Sigmoid colon (tissue), 7 donors: ENCODE data around the gene MIEF2. TPM values are rescaled to one million over a fixed set of nuclear protein-coding genes. Genes with fewer than 3 reads are reported as not detected.
"Not testable (repeated sequence)": the region's sequence is repeated elsewhere in the genome, so short reads cannot be mapped to it uniquely, and the experiment has no call there.

ENCODE experiments used
- DNase-seq: peaks from one replicate; pipeline ENCODE4 v3.0.0-alpha.2; 2019
- H3K27ac ChIP-seq, 4 donors: fragments of 200-600 bp; sonication (generic); one replicate each; pipeline ENCODE4 v1.5.1; 2016 to 2019; ENCODE audit warnings: mild to moderate bottlenecking in 1 of 4
- H3K27me3 ChIP-seq, 3 donors: fragments of 200-600 bp; sonication (generic); one replicate each; pipeline ENCODE4 v1.5.1; 2019; ENCODE audit warnings: mild to moderate bottlenecking in 1 of 3
- H3K36me3 ChIP-seq, 4 donors: fragments of 200-600 bp; sonication (generic); one replicate each; pipeline ENCODE4 v1.5.1; 2016 to 2019
- H3K4me1 ChIP-seq, 4 donors: fragments of 200-600 bp; sonication (generic); one replicate each; pipeline ENCODE4 v1.5.1; 2017 to 2019
- H3K4me3 ChIP-seq, 4 donors: fragments of 200-600 bp; sonication (generic); one replicate each; pipeline ENCODE4 v1.5.1; 2017 to 2019; ENCODE audit warnings: mild to moderate bottlenecking in 2 of 4, moderate library complexity in 1 of 4
- H3K9me3 ChIP-seq, 4 donors: fragments of 200-600 bp in 3 of 4; sonication (generic) in 3 of 4; one replicate each; pipeline versions ENCODE4 v1.5.1 to v1.6.1; 2013 to 2019
- EP300 ChIP-seq, 4 donors: sonication (generic); formaldehyde crosslinking; IDR thresholded peaks; one replicate each; pipeline ENCODE4 v1.6.1; 2017; ENCODE audit warnings: antibody characterized with exemption in 4 of 4
- POLR2A ChIP-seq, 2 donors: fragments of 450-650 bp; IDR thresholded peaks; one replicate each; pipeline ENCODE4 v1.6.1; 2016; ENCODE audit warnings: antibody characterized with exemption in 2 of 2, mild to moderate bottlenecking in 2 of 2, moderate library complexity in 2 of 2
- POLR2AphosphoS5 ChIP-seq, 4 donors: sonication (generic); formaldehyde crosslinking; IDR thresholded peaks; one replicate each; pipeline ENCODE4 v1.6.1; 2017; ENCODE audit warnings: antibody characterized with exemption in 4 of 4
- WGBS, 2 donors: extraction: QIAGEN DNeasy Blood & Tissue Kit; methylation state at CpG; one replicate each; pipeline ENCODE4 v1.1.7; 2013; 5-methylcytosine and 5-hydroxymethylcytosine counted together
- intact Hi-C: fragments of 100-400 bp; cut with DNase I; formaldehyde crosslinking; loops from one replicate; pipeline ENCODE4 v1.15.1; 2023
- polyA plus RNA-seq, 3 donors: library from polyadenylated mRNA; stranded (reverse); fragments of 200-250 nt; gene quantifications; one replicate each; pipeline ENCODE4 v1.2.3, GENCODE V29; 2013
- total RNA-seq, 4 donors: library from RNA; depleted of rRNA; stranded (reverse); fragments of >200 nt; gene quantifications; one replicate each; pipeline ENCODE4 v1.1.0, GENCODE V29; 2016
- TF ChIP-seq, protein P1 (sequence below), 4 experiments: fragments of 450-650 bp in 3 of 4; fragments of 200-600 bp in 1 of 4; IDR thresholded peaks; one replicate each; pipeline ENCODE4 v1.5.1; 2016 to 2019; ENCODE audit warnings: antibody characterized with exemption in 4 of 4, mild to moderate bottlenecking in 3 of 4, moderate library complexity in 2 of 4
- donor health status: healthy with polysubstance abuse.
- donor health status: Bipolar disorder and iron deficiency.
- donor health status: healthy.

The MIEF2 gene, protein sequence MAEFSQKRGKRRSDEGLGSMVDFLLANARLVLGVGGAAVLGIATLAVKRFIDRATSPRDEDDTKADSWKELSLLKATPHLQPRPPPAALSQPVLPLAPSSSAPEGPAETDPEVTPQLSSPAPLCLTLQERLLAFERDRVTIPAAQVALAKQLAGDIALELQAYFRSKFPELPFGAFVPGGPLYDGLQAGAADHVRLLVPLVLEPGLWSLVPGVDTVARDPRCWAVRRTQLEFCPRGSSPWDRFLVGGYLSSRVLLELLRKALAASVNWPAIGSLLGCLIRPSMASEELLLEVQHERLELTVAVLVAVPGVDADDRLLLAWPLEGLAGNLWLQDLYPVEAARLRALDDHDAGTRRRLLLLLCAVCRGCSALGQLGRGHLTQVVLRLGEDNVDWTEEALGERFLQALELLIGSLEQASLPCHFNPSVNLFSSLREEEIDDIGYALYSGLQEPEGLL
- 10 to 100 TPM in 3 of 4 donors, 1 to 10 TPM in 1; 8.7 to 14.4 (median 11.7) TPM for total RNA-seq
- polyA plus RNA-seq: 10 to 100 TPM in 2 of 3 donors, 1 to 10 TPM in 1; 3.7 to 11.4 (median 11.1) TPM

DNA sequence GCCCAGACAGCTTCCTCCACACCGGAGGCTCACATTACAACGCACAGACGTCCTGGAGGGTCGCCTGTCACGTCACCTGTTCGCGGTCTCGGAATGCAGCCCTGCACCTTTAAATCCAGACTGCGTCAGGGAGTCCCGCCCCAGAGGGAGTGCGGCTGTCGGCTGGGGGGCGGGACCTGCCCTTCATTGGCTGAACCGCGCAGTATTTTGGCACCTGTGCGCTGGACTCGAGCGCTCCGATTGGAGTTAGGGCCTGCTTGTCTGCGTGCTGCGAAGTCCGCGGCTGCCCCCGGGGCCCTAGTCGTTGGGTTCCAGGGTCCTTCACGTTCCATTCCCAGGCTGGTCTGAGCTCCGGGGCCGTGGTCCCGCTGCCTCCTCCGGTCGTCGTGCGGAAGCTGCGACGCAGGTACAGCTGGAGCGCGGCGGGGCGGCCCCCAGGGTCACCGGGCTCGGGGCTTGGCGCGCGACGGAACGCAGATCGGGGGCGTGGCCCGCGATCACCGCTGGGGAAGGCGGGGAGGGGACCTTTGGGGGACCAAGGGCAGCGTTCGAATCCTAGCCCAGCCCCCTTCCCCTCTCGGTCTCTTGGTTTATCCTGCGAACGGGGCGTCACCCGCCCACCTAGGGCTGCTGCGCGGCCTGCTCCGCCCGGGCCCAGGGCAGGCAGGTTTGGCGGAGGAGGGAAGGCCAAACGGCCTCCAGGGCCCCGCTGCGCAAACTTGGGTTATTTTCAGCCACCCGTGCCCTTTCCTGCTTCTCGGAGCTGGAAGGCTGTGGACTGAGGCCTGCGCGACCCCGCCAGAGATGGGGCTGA, at the start of gene MIEF2:
TSS of gene MIEF2 (plus strand) at position 331 of the 814 bp plus-strand sequence. CDS start 2,059 bp downstream, outside the sequence.
- DNase-seq: peak; percentile 98
- Histone ChIP-seq H3K36me3 (peaks cover 26 to 40% (median 33%) of the 10 kb centered on the region in 4 donors), H3K27me3 (no peaks in the 10 kb centered on the region), H3K4me1 (peaks cover 0 to 52% (median 43%) of the 10 kb centered on the region in 4 donors), H3K4me3 (peak within 1 kb of the TSS; percentile 83 to 96 (median 88)), H3K9me3 (no peaks in the 10 kb centered on the region), H3K27ac (peak within 1 kb of the TSS; percentile 90 to 98 (median 95))
- intact Hi-C loops: loop anchor here (2.0 kb wide), 2 partner anchors 36 to 54 kb away; partner anchors contain the start of genes LLGL1, SMCR8 and TOP3A
- TF ChIP-seq POLR2A (IDR thresholded peaks at IDR 0.05) (peak in 1 of 2 donors; percentile 30), POLR2AphosphoS5 (IDR thresholded peaks at IDR 0.05) (peak; percentile 47 to 78 (median 70)), EP300 (IDR thresholded peaks at IDR 0.05) (no peak)
- TF ChIP-seq, protein P1, sequence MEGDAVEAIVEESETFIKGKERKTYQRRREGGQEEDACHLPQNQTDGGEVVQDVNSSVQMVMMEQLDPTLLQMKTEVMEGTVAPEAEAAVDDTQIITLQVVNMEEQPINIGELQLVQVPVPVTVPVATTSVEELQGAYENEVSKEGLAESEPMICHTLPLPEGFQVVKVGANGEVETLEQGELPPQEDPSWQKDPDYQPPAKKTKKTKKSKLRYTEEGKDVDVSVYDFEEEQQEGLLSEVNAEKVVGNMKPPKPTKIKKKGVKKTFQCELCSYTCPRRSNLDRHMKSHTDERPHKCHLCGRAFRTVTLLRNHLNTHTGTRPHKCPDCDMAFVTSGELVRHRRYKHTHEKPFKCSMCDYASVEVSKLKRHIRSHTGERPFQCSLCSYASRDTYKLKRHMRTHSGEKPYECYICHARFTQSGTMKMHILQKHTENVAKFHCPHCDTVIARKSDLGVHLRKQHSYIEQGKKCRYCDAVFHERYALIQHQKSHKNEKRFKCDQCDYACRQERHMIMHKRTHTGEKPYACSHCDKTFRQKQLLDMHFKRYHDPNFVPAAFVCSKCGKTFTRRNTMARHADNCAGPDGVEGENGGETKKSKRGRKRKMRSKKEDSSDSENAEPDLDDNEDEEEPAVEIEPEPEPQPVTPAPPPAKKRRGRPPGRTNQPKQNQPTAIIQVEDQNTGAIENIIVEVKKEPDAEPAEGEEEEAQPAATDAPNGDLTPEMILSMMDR (IDR thresholded peaks at IDR 0.05): no peak
- WGBS, 2 donors: 0 to 1% methylated on average over 72 of the region's 72 CpGs

- H3K36me3 ChIP-seq: peaks cover 0 to 26% (median 17%) of the 10 kb centered on the region in 4 donors
- 67 to 79% methylated on average over 7 of the region's 7 CpGs for WGBS, 2 donors
- no peaks in the 10 kb centered on the region for H3K9me3 ChIP-seq
- H3K4me3 ChIP-seq: no peak overlapping the region
- no peaks in the 10 kb centered on the region for H3K27me3 ChIP-seq
- intact Hi-C loops: no loop called here
- no peaks in the 10 kb centered on the region for H3K4me1 ChIP-seq
- H3K27ac ChIP-seq: no peak overlapping the region
- TF ChIP-seq EP300 (IDR thresholded peaks at IDR 0.05): no peak
- DNase-seq: no peak
Measured at GRCh38 chr17:18213666-18214270, 46.7 kb upstream of the MIEF2 start.

DNA sequence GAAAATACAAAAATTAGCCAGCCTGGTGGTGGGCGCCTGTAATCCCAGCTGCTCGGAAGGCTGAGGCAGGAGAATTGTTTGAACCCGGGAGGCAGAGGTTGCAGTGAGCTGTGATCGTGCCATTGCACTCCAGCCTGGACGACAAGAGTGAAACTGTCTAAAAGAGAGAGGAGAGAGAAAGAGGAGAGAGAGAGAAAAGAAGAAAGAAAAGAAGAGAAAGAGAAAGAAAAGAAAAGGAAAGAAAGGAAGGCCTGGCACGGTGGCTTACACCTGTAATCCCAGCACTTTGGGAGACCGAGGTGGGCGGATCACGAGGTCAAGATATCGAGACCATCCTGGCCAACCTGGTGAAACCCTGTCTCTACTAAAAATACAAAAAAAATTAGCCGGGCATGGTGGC, 43.6 kb upstream of the MIEF2 start:
- not testable (repeated sequence) for H3K27me3 ChIP-seq, DNase-seq

DNA sequence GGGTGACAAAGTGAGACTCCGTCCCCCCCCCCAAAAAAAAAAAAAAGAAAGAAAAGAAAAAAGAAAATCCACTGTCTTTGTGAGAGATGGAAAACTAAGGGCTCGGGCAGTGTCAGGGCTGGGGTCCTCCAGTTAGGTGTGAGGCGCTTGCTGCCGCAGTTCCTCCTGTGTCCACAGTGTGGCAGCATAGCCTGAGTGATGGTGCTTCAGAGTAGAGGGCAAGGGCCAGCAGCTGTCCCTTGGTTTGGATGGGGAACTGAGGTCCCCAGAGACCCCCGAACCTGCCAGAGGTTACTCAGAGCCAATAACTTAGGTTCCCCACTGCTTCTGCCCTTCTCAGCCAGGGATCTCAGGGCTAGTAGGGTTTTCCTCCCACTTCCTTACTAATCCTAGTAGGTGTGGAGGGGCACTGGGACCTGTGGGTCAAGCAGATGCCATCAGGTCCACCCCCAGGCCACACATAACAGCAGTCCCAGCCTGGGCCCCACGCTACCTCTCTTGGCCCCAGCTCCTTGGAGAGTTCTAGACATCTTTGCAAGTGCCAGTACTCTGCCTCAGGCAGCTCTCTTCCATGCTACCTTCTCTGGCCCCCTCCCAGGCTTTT, 42.9 kb upstream of the MIEF2 start:
- no peaks in the 10 kb centered on the region for H3K9me3 ChIP-seq
- H3K4me1 ChIP-seq: peaks cover 0 to 5% (median 0%) of the 10 kb centered on the region in 4 donors
- H3K27ac ChIP-seq: no peak overlapping the region
- intact Hi-C loops: loop anchor here (5.0 kb wide), 1 partner anchor 75 kb away; no protein-coding TSS in a partner anchor
- no peaks in the 10 kb centered on the region for H3K36me3 ChIP-seq
- 4 to 10% methylated on average over 6 of the region's 6 CpGs for WGBS, 2 donors
- no peaks in the 10 kb centered on the region for H3K27me3 ChIP-seq
- DNase-seq: peak; percentile 87
- TF ChIP-seq, protein P1 (IDR thresholded peaks at IDR 0.05): peak; percentile 50 to 96 (median 80)
- TF ChIP-seq POLR2A (IDR thresholded peaks at IDR 0.05) (no peak), POLR2AphosphoS5 (IDR thresholded peaks at IDR 0.05) (no peak)
- H3K4me3 ChIP-seq: no peak overlapping the region

More for the DNA sequence above, 43.6 kb upstream of the MIEF2 start:
- not testable (repeated sequence) for H3K27ac ChIP-seq, H3K36me3 ChIP-seq, H3K4me1 ChIP-seq, H3K4me3 ChIP-seq, H3K9me3 ChIP-seq
- intact Hi-C loops: loop anchor here (5.0 kb wide), 1 partner anchor 75 kb away; no protein-coding TSS in a partner anchor
- WGBS, 2 donors: 83 to 92% methylated on average over 11 of the region's 11 CpGs

GRCh38 chr17:18218756-18219415, 41.6 kb upstream of the MIEF2 start:
- DNase-seq: no peak
- no peak overlapping the region for H3K4me3 ChIP-seq
- TF ChIP-seq POLR2A (IDR thresholded peaks at IDR 0.05) (no peak), POLR2AphosphoS5 (IDR thresholded peaks at IDR 0.05) (no peak), EP300 (IDR thresholded peaks at IDR 0.05) (no peak)
- TF ChIP-seq, protein P1 (IDR thresholded peaks at IDR 0.05): no peak
- intact Hi-C loops: loop anchor here (1.0 to 5.0 kb wide), 2 partner anchors 13 to 77 kb away; no protein-coding TSS in a partner anchor
- H3K9me3 ChIP-seq: no peaks in the 10 kb centered on the region
- H3K27ac ChIP-seq: peak overlapping the region in 1 of 4 donors; percentile 5
- H3K4me1 ChIP-seq: peaks cover 0 to 5% (median 0%) of the 10 kb centered on the region in 4 donors
- no peaks in the 10 kb centered on the region for H3K36me3 ChIP-seq
- WGBS, 2 donors: 67 to 69% methylated on average over 4 of the region's 4 CpGs
- H3K27me3 ChIP-seq: no peaks in the 10 kb centered on the region
